Measurements from ENCODE around the gene AADACL3.
A peak's percentile ranks its signal among the peaks of the same experiment; 100 is the strongest.
"Not testable (repeated sequence)": the region's sequence is repeated elsewhere in the genome, so short reads cannot be mapped to it uniquely, and the experiment has no call there.

Gene AADACL3

DNA sequence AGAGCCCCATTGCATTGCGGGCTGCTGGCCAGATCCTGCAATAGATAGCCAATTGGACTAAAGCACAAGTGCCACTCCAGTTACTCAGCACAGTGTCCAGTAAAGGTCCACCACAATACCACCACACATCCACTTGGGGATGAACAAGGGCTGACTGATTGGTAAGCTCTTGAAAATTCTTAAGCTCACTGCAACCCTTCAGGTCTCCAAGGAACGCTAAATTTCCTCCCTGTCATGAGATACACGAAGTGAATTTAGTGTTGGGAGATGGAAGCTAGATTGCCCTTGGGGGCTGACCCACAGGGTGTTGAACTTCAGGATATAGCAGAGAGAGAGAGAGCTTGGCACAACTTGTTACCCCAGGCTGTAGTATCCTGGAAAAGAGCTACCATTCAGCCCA lies 9.8 kb upstream of the AADACL3 start:
- no peak overlapping the region for H3K4me3 ChIP-seq (ENCODE audit: low read length)
- TF ChIP-seq, protein P1, sequence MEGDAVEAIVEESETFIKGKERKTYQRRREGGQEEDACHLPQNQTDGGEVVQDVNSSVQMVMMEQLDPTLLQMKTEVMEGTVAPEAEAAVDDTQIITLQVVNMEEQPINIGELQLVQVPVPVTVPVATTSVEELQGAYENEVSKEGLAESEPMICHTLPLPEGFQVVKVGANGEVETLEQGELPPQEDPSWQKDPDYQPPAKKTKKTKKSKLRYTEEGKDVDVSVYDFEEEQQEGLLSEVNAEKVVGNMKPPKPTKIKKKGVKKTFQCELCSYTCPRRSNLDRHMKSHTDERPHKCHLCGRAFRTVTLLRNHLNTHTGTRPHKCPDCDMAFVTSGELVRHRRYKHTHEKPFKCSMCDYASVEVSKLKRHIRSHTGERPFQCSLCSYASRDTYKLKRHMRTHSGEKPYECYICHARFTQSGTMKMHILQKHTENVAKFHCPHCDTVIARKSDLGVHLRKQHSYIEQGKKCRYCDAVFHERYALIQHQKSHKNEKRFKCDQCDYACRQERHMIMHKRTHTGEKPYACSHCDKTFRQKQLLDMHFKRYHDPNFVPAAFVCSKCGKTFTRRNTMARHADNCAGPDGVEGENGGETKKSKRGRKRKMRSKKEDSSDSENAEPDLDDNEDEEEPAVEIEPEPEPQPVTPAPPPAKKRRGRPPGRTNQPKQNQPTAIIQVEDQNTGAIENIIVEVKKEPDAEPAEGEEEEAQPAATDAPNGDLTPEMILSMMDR (IDR thresholded peaks at IDR 0.05; ENCODE audit: insufficient read depth, low read depth, low read length, missing control alignments): no peak

DNA sequence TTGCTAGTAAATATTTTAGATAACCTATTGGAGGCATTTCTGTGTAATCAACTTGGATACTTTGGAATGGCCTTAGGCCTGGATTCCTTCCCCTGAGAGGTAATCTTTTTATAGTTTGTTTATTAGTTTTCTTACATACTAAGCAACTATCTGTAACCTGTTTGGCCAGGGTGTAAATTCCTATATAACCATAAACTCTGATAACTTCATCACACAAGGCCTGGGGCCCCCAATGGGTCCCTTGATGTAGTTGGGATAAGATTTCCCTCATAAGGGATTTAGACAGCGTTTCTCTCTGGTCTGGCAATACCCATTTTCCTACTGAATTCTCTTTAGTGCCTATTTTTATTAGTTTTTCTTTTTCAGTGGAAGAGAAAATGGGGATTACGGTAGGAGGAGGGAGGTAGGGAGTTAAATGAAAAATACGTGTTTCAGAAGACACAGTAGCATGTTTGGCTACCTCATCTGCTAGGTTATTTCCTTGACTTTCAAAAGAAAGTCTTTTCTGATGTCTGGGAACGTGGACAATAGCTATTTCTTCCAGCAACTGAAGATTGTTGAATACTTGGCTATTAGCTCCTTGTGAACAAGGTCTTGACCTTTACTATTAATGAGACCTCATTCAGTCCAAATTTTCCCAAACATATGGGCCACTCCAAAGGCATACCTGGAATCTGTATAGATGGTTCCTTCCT lies 7.4 kb upstream of the AADACL3 start:
- no peak for DNase-seq (ENCODE audit: low read depth)
- TF ChIP-seq, protein P1 (IDR thresholded peaks at IDR 0.05; ENCODE audit: insufficient read depth, low read depth, low read length, missing control alignments): no peak
- H3K4me3 ChIP-seq (ENCODE audit: low read length): no peak overlapping the region

More for the DNA sequence above, 9.8 kb upstream of the AADACL3 start:
- DNase-seq (ENCODE audit: low read depth): no peak

DNA sequence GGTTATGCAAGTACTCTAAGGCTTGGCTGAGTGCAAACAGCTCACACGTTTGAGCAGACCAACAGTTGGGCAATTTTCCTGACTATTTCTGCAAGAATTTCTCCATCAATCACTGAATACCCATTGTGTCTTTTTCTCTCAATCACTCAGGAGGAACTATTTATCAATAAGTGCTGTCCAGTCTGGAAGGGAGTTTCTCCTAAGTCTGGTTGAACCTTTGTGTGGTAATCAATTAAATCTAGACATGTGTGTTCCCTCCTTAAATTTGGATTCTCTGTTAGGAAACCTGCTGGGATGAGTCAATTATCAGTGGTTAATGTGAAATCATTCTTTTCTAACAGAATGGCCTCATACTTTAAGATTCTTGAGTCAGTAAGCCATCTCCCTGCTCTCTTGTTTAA lies 6.8 kb upstream of the AADACL3 start:
- TF ChIP-seq, protein P1 (IDR thresholded peaks at IDR 0.05; ENCODE audit: insufficient read depth, low read depth, low read length, missing control alignments): no peak
- no peak overlapping the region for H3K4me3 ChIP-seq (ENCODE audit: low read length)
- peak; percentile 33 for DNase-seq (ENCODE audit: low read depth)

DNA sequence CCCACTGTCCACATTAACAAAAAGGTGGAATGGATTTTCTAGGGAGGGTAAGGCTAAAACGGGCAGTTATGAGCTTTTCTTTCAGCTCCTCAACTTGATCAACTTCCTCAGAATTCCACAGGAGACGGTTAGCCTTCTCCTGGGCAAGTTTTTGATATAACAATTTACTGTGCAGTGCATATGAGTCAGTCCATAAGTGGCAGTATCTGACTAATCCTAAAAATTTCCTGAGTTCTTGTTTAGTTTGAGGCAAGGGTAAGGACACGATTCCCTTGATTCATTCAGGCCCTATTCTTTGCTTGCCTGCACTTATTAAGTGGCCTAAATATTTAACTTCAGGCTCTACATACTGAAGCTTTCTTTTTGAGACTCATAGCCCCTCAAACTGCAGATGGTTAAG lies 6.2 kb upstream of the AADACL3 start:
- DNase-seq (ENCODE audit: low read depth): no peak
- no peak overlapping the region for H3K4me3 ChIP-seq (ENCODE audit: low read length)
- TF ChIP-seq, protein P1 (IDR thresholded peaks at IDR 0.05; ENCODE audit: insufficient read depth, low read depth, low read length, missing control alignments): no peak

DNA sequence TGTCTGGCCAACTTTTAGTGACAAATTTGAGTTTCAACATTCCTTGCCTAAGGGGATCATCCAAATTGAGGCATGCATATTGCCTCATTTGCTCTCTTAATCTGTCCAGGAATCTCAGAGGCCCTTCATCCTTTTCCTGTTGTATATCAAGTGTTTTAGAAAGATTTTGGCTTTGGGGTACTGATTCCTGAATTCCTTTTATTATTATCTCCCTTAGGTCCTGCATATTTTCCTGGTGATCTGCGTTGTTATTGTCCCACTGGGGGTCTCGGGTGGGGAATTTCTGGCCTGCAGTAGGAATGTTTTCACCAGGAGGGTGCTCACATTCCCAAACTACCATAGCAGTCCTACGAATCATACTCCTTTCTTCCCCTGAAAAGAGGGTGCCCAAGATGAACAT lies 4.4 kb upstream of the AADACL3 start:
- TF ChIP-seq, protein P1 (IDR thresholded peaks at IDR 0.05; ENCODE audit: insufficient read depth, low read depth, low read length, missing control alignments): no peak
- no peak for DNase-seq (ENCODE audit: low read depth)
- H3K4me3 ChIP-seq (ENCODE audit: low read length): no peak overlapping the region

DNA sequence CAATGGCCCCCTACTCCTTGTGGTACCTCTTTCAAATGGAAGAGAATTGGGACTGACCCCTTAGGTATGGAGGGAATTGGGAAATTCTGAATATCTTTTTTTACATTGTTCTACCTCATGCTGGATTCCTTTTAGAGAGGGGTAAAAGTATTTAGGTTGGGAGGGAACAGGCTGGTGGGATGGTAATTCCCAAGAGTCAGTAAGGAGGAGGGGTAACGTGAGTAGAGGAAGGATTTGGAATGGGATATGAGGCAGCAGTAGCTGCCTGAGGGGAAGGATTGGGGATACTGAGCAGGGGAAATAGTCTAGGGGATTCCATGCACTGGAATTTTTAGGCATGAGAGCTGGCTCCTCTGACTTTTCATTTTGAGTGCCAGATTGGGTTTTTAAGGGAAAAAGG lies 3.8 kb upstream of the AADACL3 start:
- DNase-seq (ENCODE audit: low read depth): no peak
- TF ChIP-seq, protein P1 (IDR thresholded peaks at IDR 0.05; ENCODE audit: insufficient read depth, low read depth, low read length, missing control alignments): no peak
- H3K4me3 ChIP-seq (ENCODE audit: low read length): no peak overlapping the region

DNA sequence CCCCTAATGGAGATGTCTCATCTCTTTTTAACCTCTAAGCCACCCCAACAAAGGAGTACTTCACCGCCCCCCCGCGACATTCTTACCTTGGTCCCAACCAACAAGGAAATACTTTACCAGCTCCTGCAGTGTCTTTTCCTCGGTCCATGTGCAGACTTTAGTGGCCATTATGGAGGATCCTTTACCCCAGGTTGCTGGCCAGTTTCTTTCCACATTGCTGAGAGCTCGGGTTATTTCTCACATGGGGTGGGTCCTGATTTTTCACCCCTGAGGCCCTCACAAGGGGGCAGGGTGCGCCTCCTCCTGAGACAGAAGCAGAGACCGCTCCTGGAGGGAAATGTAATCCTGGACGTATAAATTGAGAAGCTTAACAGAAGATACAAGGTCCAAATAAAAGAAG lies 3.0 kb upstream of the AADACL3 start:
- H3K4me3 ChIP-seq (ENCODE audit: low read length): no peak overlapping the region
- TF ChIP-seq, protein P1 (IDR thresholded peaks at IDR 0.05; ENCODE audit: insufficient read depth, low read depth, low read length, missing control alignments): no peak
- no peak for DNase-seq (ENCODE audit: low read depth)

DNA sequence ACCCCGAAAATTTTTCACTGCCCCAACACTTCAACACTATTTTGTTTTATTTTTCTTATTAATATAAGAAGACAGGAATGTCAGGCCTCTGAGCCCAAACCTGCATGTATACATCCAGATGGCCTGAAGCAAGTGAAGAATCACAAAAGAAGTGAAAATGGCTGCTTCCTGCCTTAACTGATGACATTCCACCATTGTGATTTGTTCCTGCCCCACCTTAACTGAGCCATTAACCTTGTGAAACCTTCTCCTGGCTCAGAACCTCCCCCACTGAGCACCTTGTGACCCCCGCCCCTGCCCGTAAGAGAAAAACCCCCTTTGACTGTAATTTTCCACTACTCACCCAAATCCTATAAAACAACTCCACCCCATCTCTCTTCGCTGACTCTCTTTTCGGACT lies 2.3 kb upstream of the AADACL3 start:
- DNase-seq (ENCODE audit: low read depth); H3K4me3 ChIP-seq (ENCODE audit: low read length): not testable (repeated sequence)
